Calu3 (cell line): Measurements from ENCODE around the gene ARHGAP6. TPM values are rescaled to one million over a fixed set of nuclear protein-coding genes. Genes with fewer than 3 reads are reported as not detected.

Source experiments
- BruUV-seq: library from RNA; stranded (reverse); fragments of 400-500 nt; replicated peaks from 2 replicates; lab custom pipeline; 2021; lab: Mats Ljungman, UMichigan
- CTCF ChIA-PET: fragments of 300-600 bp; sonication (Branson Sonifier 250); formaldehyde crosslinking; loops from one replicate; lab custom pipeline; 2022; ENCODE audit warnings: antibody characterized with exemption; lab: Charles Lee
- DNase-seq: peaks from one replicate; pipeline ENCODE4 v3.0.0; 2022
- H3K27ac Mint-ChIP-seq: one replicate; pipeline ENCODE4 v1.8.0; 2022; ENCODE audit warnings: mixed read lengths; ENCODE audit not compliant: unreplicated experiment
- H3K27me3 Mint-ChIP-seq: one replicate; pipeline ENCODE4 v1.8.0; 2022; ENCODE audit warnings: mixed read lengths; ENCODE audit not compliant: unreplicated experiment
- H3K36me3 Mint-ChIP-seq: one replicate; pipeline ENCODE4 v1.8.0; 2022; ENCODE audit warnings: mild to moderate bottlenecking, moderate library complexity, mixed read lengths; ENCODE audit not compliant: insufficient read depth, unreplicated experiment
- H3K4me1 Mint-ChIP-seq: one replicate; pipeline ENCODE4 v1.8.0; 2022; ENCODE audit warnings: mild to moderate bottlenecking, low read depth, mixed read lengths; ENCODE audit not compliant: unreplicated experiment
- H3K4me3 Mint-ChIP-seq: one replicate; pipeline ENCODE4 v1.8.0; 2022; ENCODE audit warnings: mild to moderate bottlenecking, low read depth, moderate library complexity, mixed read lengths; ENCODE audit not compliant: unreplicated experiment
- H3K9me3 Mint-ChIP-seq: one replicate; pipeline ENCODE4 v1.8.0; 2022; ENCODE audit warnings: low read depth, mixed read lengths; ENCODE audit not compliant: unreplicated experiment
- CTCF ChIP-seq: fragments of 200-600 bp; IDR thresholded peaks from one replicate; pipeline ENCODE4 v1.8.0; 2022; ENCODE audit warnings: antibody characterized with exemption; ENCODE audit not compliant: unreplicated experiment
- intact Hi-C: fragments of 100-400 bp; cut with micrococcal nuclease; formaldehyde crosslinking; loops from one replicate; pipeline ENCODE4 v1.10.0; 2022; ENCODE audit not compliant: unreplicated experiment
- total RNA-seq: library from RNA; stranded (reverse); gene quantifications from 2 replicates; pipeline ENCODE4 v1.2.3, GENCODE V29; 2022

Gene ARHGAP6
- total RNA-seq, 1 experiment from 2014 or later, result not detected

GRCh38 chrX:11462648-11463047 is 203.1 kb downstream of the ARHGAP6 start:
- no peak for TF ChIP-seq CTCF
- no peak overlapping the region for H3K27ac Mint-ChIP-seq
- H3K4me1 Mint-ChIP-seq, result no peaks in the 10 kb centered on the region
- intact Hi-C loops, result no loop called here
- no peaks in the 10 kb centered on the region for H3K36me3 Mint-ChIP-seq
- BruUV-seq, result no TSS peak
- no peaks in the 10 kb centered on the region for H3K27me3 Mint-ChIP-seq
- no peak overlapping the region for H3K4me3 Mint-ChIP-seq
- peaks cover 2% of the 10 kb centered on the region for H3K9me3 Mint-ChIP-seq
- DNase-seq, result no peak
- CTCF ChIA-PET, result no interaction called here

GRCh38 chrX:11462136-11462535 is 203.6 kb downstream of the ARHGAP6 start:
- Mint-ChIP-seq H3K4me1 (no peaks in the 10 kb centered on the region), H3K9me3 (peaks cover 2% of the 10 kb centered on the region), H3K27ac (no peak overlapping the region), H3K36me3 (no peaks in the 10 kb centered on the region), H3K27me3 (no peaks in the 10 kb centered on the region), H3K4me3 (no peak overlapping the region)
- TF ChIP-seq CTCF, result no peak
- DNase-seq, result no peak
- no TSS peak for BruUV-seq
- intact Hi-C loops, result no loop called here
- CTCF ChIA-PET, result no interaction called here

DNA sequence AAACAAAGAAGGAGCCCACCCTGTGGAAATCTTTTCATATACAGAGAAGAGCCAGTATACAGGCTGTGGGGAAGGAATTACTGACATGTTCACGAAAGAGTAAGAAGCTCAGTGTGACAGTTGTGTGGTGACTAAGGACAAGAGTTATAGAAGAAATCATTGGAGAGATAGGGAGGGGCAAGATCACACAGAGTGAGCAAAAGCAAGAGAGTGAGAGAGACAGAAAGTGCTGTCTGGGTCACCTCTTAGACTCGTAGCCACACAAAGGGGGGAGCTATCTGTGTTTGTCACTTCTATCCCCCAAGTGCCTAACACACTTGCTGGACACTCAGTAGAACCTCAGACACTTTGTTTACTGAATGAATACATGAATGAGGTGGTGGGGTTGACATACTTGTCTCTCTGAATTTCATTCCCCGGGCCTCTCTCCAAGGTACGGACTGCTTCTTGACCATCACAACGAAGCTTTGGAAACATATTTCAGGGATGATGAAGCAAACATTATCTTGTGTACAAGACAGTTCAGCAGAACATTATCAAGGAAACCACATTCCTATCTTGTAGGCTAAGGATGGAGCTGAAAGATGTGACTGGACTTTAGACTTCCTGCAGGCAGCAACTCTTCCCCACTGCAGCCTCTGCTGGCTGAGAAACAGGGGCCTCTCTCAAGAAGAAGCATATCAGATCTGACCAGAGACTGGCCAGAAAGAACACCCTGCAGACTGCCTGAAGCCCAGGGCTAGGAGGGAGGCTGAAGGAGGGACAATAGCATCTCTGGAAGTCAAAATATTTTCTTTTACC is 204.3 kb downstream of the ARHGAP6 start:
- H3K27ac Mint-ChIP-seq, result no peak overlapping the region

GRCh38 chrX:11460347-11460746 is 205.4 kb downstream of the ARHGAP6 start:
- H3K27me3 Mint-ChIP-seq, result no peaks in the 10 kb centered on the region
- no peak for DNase-seq
- no peaks in the 10 kb centered on the region for H3K9me3 Mint-ChIP-seq
- H3K4me1 Mint-ChIP-seq, result no peaks in the 10 kb centered on the region
- H3K4me3 Mint-ChIP-seq, result no peak overlapping the region
- TF ChIP-seq CTCF, result no peak
- CTCF ChIA-PET, result no interaction called here
- no peak overlapping the region for H3K27ac Mint-ChIP-seq
- intact Hi-C loops, result no loop called here
- H3K36me3 Mint-ChIP-seq, result no peaks in the 10 kb centered on the region
- BruUV-seq, result no TSS peak

More for the DNA sequence above, 204.3 kb downstream of the ARHGAP6 start:
- no peak for DNase-seq
- no TSS peak for BruUV-seq
- peaks cover 2% of the 10 kb centered on the region for H3K9me3 Mint-ChIP-seq
- H3K4me3 Mint-ChIP-seq, result no peak overlapping the region
- CTCF ChIA-PET, result no interaction called here
- no peak for TF ChIP-seq CTCF
- no peaks in the 10 kb centered on the region for H3K4me1 Mint-ChIP-seq
- intact Hi-C loops, result no loop called here
- H3K27me3 Mint-ChIP-seq, result no peaks in the 10 kb centered on the region
- no peaks in the 10 kb centered on the region for H3K36me3 Mint-ChIP-seq
